Spleen (tissue), 11 donors: ENCODE results near the gene C16orf95. TPM values are rescaled to one million over a fixed set of nuclear protein-coding genes. Genes with fewer than 3 reads are reported as not detected.

Experiments used
- DNase-seq: peaks from one replicate; pipeline ENCODE4 v3.0.0-alpha.2; 2020
- H3K27ac ChIP-seq, 8 donors: fragments of 200-600 bp; sonication (generic) in 7 of 8; 1 replicate in 4 of 8; 2 replicates in 4 of 8; pipeline versions ENCODE4 v1.5.0 to v1.8.0; 2016 to 2021; ENCODE audit warnings: inconsistent platforms in 4 of 8, mild to moderate bottlenecking in 4 of 8, moderate library complexity in 1 of 8
- H3K27me3 ChIP-seq, 7 donors: fragments of 200-600 bp; sonication (generic) in 6 of 7; replicated peaks in 1 of 7; 1 replicate in 4 of 7; 2 replicates in 3 of 7; pipeline versions ENCODE4 v1.5.0 to v1.8.0; 2016 to 2021; ENCODE audit warnings: inconsistent platforms in 3 of 7, mild to moderate bottlenecking in 1 of 7
- H3K36me3 ChIP-seq, 6 donors: fragments of 200-600 bp; sonication (generic) in 5 of 6; 1 replicate in 4 of 6; 2 replicates in 2 of 6; pipeline versions ENCODE4 v1.5.0 to v1.8.0; 2016 to 2021; ENCODE audit warnings: inconsistent platforms in 2 of 6
- H3K4me1 ChIP-seq, 6 donors: fragments of 200-600 bp; sonication (generic) in 5 of 6; 1 replicate in 3 of 6; 2 replicates in 3 of 6; pipeline versions ENCODE4 v1.5.0 to v1.8.0; 2016 to 2021; ENCODE audit warnings: inconsistent platforms in 3 of 6
- H3K4me3 ChIP-seq, 8 donors: fragments of 200-600 bp; sonication (generic) in 7 of 8; 1 replicate in 4 of 8; 2 replicates in 4 of 8; pipeline versions ENCODE4 v1.5.0 to v1.8.0; 2016 to 2021; ENCODE audit warnings: inconsistent platforms in 4 of 8, mild to moderate bottlenecking in 4 of 8, moderate library complexity in 2 of 8
- H3K9me3 ChIP-seq, 8 donors: fragments of 200-600 bp; sonication (generic) in 7 of 8; 1 replicate in 4 of 8; 2 replicates in 4 of 8; pipeline versions ENCODE4 v1.5.0 to v1.8.0; 2016 to 2021; ENCODE audit warnings: inconsistent platforms in 4 of 8
- CTCF ChIP-seq, 11 experiments: fragments of 200-600 bp in 7 of 11; fragments of 450-650 bp in 4 of 11; sonication (generic) in 4 of 11; IDR thresholded peaks in 8 of 11; conservative IDR thresholded peaks in 3 of 11; 1 replicate in 7 of 11; 2 replicates in 4 of 11; pipeline versions ENCODE4 v1.4.0 to v1.8.0; 2016 to 2021; ENCODE audit warnings: antibody characterized with exemption in 11 of 11, inconsistent platforms in 4 of 11, mild to moderate bottlenecking in 1 of 11
- POLR2A ChIP-seq, 3 donors: fragments of 450-650 bp; IDR thresholded peaks; one replicate each; pipeline ENCODE4 v1.5.1; 2017; ENCODE audit warnings: antibody characterized with exemption in 3 of 3, mild to moderate bottlenecking in 1 of 3
- POLR2AphosphoS5 ChIP-seq, 3 donors: sonication (generic); formaldehyde crosslinking; IDR thresholded peaks; one replicate each; pipeline ENCODE4 v1.5.1; 2017; ENCODE audit warnings: antibody characterized with exemption in 3 of 3
- WGBS, 5 donors: extraction: QIAGEN DNeasy Blood & Tissue Kit in 3 of 5; methylation state at CpG; one replicate each; pipeline versions ENCODE4 v1.1.5 to v1.1.7; 2013 to 2018; 5-methylcytosine and 5-hydroxymethylcytosine counted together
- intact Hi-C: fragments of 100-400 bp; cut with DNase I; formaldehyde crosslinking; loops from one replicate; pipeline ENCODE4 v1.15.0; 2023; ENCODE audit warnings: low total_unique reads
- polyA plus RNA-seq, 3 donors: library from polyadenylated mRNA; stranded (reverse); fragments of 200-250 nt; gene quantifications; one replicate each; pipeline ENCODE4 v1.2.1, GENCODE V29; 2013
- total RNA-seq, 7 donors: library from RNA; depleted of rRNA in 3 of 7; stranded (reverse); fragments of >200 nt in 3 of 7; fragmentation: NEBNext Ultra II Directional in 4 of 7; extraction: Animal tissue kit (Norgen Biotek cat#: 25700) in 4 of 7; gene quantifications; one replicate each; pipeline versions ENCODE4 v1.1.0 to v1.2.1, GENCODE V29; 2016 to 2021
- donor health status: healthy with polysubstance abuse.
- donor health status: DM: no; HTN: no; CAD: no; lungs with moderate emphysema.
- donor health status: DM: no; HTN: no; CAD: no.
- donor health status: Bipolar disorder and iron deficiency.
- donor health status: healthy.
- donor health status: DM: no; HTN: no; CAD: no.
- donor health status: DM: yes; HTN: yes; CAD: no.

C16orf95 gene
- total and polyA plus RNA-seq, 10 donors = 1.0 to 2.9 (median 2.1) TPM; not detected in 2

- Histone ChIP-seq H3K4me3 (no peak overlapping the region), H3K27me3 (no peaks in the 10 kb centered on the region), H3K27ac (no peak overlapping the region), H3K4me1 (no peaks in the 10 kb centered on the region), H3K36me3 (peaks cover 0 to 81% (median 31%) of the 10 kb centered on the region in 6 donors), H3K9me3 (no peaks in the 10 kb centered on the region)
- intact Hi-C loops = no loop called here
- no peak for DNase-seq
- no peak for TF ChIP-seq POLR2AphosphoS5 (IDR thresholded peaks at IDR 0.05)
- no peak for TF ChIP-seq POLR2A (IDR thresholded peaks at IDR 0.05)
- no peak for TF ChIP-seq CTCF (IDR thresholded peaks at IDR 0.05 in 8 of 11, conservative IDR thresholded peaks at IDR 0.05 in 3 of 11)
- 95 to 96% (median 95%) methylated on average over 8 of the region's 8 CpGs for whole genome bisulfite sequencing, 5 donors
These were observed 39.3 kb upstream of the C16orf95 start for GRCh38 chr16:87356491-87356853.

- no peaks in the 10 kb centered on the region for H3K27me3 ChIP-seq
- H3K4me1 ChIP-seq = no peaks in the 10 kb centered on the region
- 93 to 97% (median 94%) methylated on average over 17 of the region's 17 CpGs for WGBS, 5 donors
- intact Hi-C loops = no loop called here
- no peaks in the 10 kb centered on the region for H3K9me3 ChIP-seq
- no peak for DNase-seq
- TF ChIP-seq POLR2A (IDR thresholded peaks at IDR 0.05) (no peak), CTCF (IDR thresholded peaks at IDR 0.05 in 8 of 11, conservative IDR thresholded peaks at IDR 0.05 in 3 of 11) (no peak), POLR2AphosphoS5 (IDR thresholded peaks at IDR 0.05) (no peak)
- H3K27ac ChIP-seq = no peak overlapping the region
- no peak overlapping the region for H3K4me3 ChIP-seq
- peaks cover 0 to 61% (median 13%) of the 10 kb centered on the region in 6 donors for H3K36me3 ChIP-seq
These were observed 36.4 kb upstream of the C16orf95 start for GRCh38 chr16:87353613-87354012.

GRCh38 chr16:87352818-87353217, 35.6 kb upstream of the C16orf95 start:
- TF ChIP-seq CTCF (IDR thresholded peaks at IDR 0.05 in 8 of 11, conservative IDR thresholded peaks at IDR 0.05 in 3 of 11) (no peak), POLR2AphosphoS5 (IDR thresholded peaks at IDR 0.05) (no peak), POLR2A (IDR thresholded peaks at IDR 0.05) (no peak)
- intact Hi-C loops = no loop called here
- Histone ChIP-seq H3K9me3 (no peaks in the 10 kb centered on the region), H3K27me3 (no peaks in the 10 kb centered on the region), H3K4me3 (no peak overlapping the region), H3K4me1 (no peaks in the 10 kb centered on the region), H3K36me3 (peaks cover 0 to 56% (median 5%) of the 10 kb centered on the region in 6 donors), H3K27ac (no peak overlapping the region)
- DNase-seq = peak; percentile 57
- WGBS, 5 donors = 90 to 96% (median 93%) methylated on average over 15 of the region's 15 CpGs

- peaks cover 0 to 50% (median 6%) of the 10 kb centered on the region in 6 donors for H3K36me3 ChIP-seq
- intact Hi-C loops = no loop called here
- no peaks in the 10 kb centered on the region for H3K9me3 ChIP-seq
- peaks cover 0 to under 1% (median 0%) of the 10 kb centered on the region in 6 donors for H3K4me1 ChIP-seq
- no peaks in the 10 kb centered on the region for H3K27me3 ChIP-seq
- 67 to 78% (median 73%) methylated on average over 9 of the region's 9 CpGs for WGBS, 5 donors
- no peak overlapping the region for H3K27ac ChIP-seq
- no peak overlapping the region for H3K4me3 ChIP-seq
- DNase-seq = no peak
- TF ChIP-seq POLR2AphosphoS5 (IDR thresholded peaks at IDR 0.05) (no peak), CTCF (IDR thresholded peaks at IDR 0.05 in 8 of 11, conservative IDR thresholded peaks at IDR 0.05 in 3 of 11) (no peak), POLR2A (IDR thresholded peaks at IDR 0.05) (no peak)
These were observed 34.1 kb upstream of the C16orf95 start for GRCh38 chr16:87351320-87351698.
